Fibroblast of the aortic adventitia (primary cell): ENCODE data around the gene APBA2. TPM values are rescaled to one million over a fixed set of nuclear protein-coding genes. Genes with fewer than 3 reads are reported as not detected.

Experiments
- DNase-seq: peaks from one replicate; pipeline ENCODE4 v3.0.0-alpha.2; 2010; ENCODE audit warnings: low read depth
- H3K4me3 ChIP-seq: 2 replicates; pipeline ENCODE4 v1.5.1; 2011; ENCODE audit warnings: low read depth, mild to moderate bottlenecking, control low read depth, low read length, moderate library complexity
- CTCF ChIP-seq: IDR thresholded peaks from 2 replicates; pipeline ENCODE4 v1.5.1; 2011; ENCODE audit warnings: mild to moderate bottlenecking, low read length, control low read depth, inconsistent platforms; ENCODE audit not compliant: insufficient read depth
- total RNA-seq: library from RNA; depleted of rRNA; stranded (reverse); fragments of >200 nt; gene quantifications from 2 replicates; pipeline ENCODE4 v1.2.3, GENCODE V29; 2012; ENCODE audit warnings: low replicate concordance

APBA2 gene
- total RNA-seq, 1 donor, result 1.8 TPM

- no peak for DNase-seq
- no peak for TF ChIP-seq CTCF
- H3K4me3 ChIP-seq, result no peak overlapping the region
These were observed 16.9 kb upstream of the APBA2 start for GRCh38 chr15:28868744-28869345.

- no peak overlapping the region for H3K4me3 ChIP-seq
- DNase-seq, result no peak
- TF ChIP-seq CTCF, result no peak
These were observed 14.6 kb upstream of the APBA2 start for GRCh38 chr15:28871168-28871567.

GRCh38 chr15:28873006-28873405 is 12.8 kb upstream of the APBA2 start:
- no peak overlapping the region for H3K4me3 ChIP-seq
- no peak for DNase-seq
- TF ChIP-seq CTCF, result no peak

- TF ChIP-seq CTCF, result no peak
- DNase-seq, result no peak
- no peak overlapping the region for H3K4me3 ChIP-seq
These were observed 12.1 kb upstream of the APBA2 start for GRCh38 chr15:28873585-28874190.

- TF ChIP-seq CTCF, result no peak
- DNase-seq, result no peak
- no peak overlapping the region for H3K4me3 ChIP-seq
These were observed 10.2 kb upstream of the APBA2 start for GRCh38 chr15:28875461-28876000.

GRCh38 chr15:28876131-28876844 is 9.5 kb upstream of the APBA2 start:
- TF ChIP-seq CTCF, result no peak
- no peak overlapping the region for H3K4me3 ChIP-seq
- no peak for DNase-seq
